MM.1S (cell line): Measurements from ENCODE around the gene CST8.

ENCODE experiments used
- DNase-seq: peaks from one replicate; pipeline ENCODE4 v3.0.0-alpha.2; 2015
- H2AFZ ChIP-seq: fragments of 300-600 bp; sonication (generic); 2 replicates; pipeline ENCODE4 v1.6.0; 2016; ENCODE audit warnings: antibody characterized with exemption, low read length
- H3F3A ChIP-seq: fragments of 300-600 bp; sonication (generic); 2 replicates; pipeline ENCODE4 v1.6.1; 2016; ENCODE audit warnings: mild to moderate bottlenecking, antibody characterized with exemption, low read length, moderate library complexity, mixed read lengths; ENCODE audit not compliant: insufficient read depth
- H3K27ac ChIP-seq: fragments of 300-600 bp; sonication (generic); 2 replicates; pipeline ENCODE4 v1.5.1; 2016; ENCODE audit warnings: mild to moderate bottlenecking, low read length
- H3K27me3 ChIP-seq: fragments of 300-600 bp; sonication (generic); replicated peaks from 2 replicates; pipeline ENCODE4 v1.6.0; 2016; ENCODE audit warnings: low read length; ENCODE audit not compliant: insufficient read depth
- H3K36me3 ChIP-seq: fragments of 300-600 bp; sonication (generic); replicated peaks from 2 replicates; pipeline ENCODE4 v1.6.1; 2016; ENCODE audit warnings: mild to moderate bottlenecking, low read length, mixed read lengths; ENCODE audit not compliant: insufficient read depth
- H3K4me1 ChIP-seq: fragments of 300-600 bp; sonication (generic); 2 replicates; pipeline ENCODE4 v1.6.1; 2016; ENCODE audit warnings: low read length, mixed read lengths
- H3K4me2 ChIP-seq: fragments of 300-600 bp; sonication (generic); 2 replicates; pipeline ENCODE4 v1.6.0; 2016; ENCODE audit warnings: low read depth, low read length
- H3K4me3 ChIP-seq: fragments of 300-600 bp; sonication (generic); 2 replicates; pipeline ENCODE4 v1.5.1; 2016; ENCODE audit warnings: low read length, mixed read lengths
- H3K79me2 ChIP-seq: fragments of 300-600 bp; sonication (generic); 2 replicates; pipeline ENCODE4 v1.6.1; 2016; ENCODE audit warnings: mixed run types, low read length, mixed read lengths
- H3K9ac ChIP-seq: fragments of 300-600 bp; sonication (generic); 2 replicates; pipeline ENCODE4 v1.6.1; 2016; ENCODE audit warnings: low read length, mixed read lengths
- H3K9me2 ChIP-seq: fragments of 300-600 bp; sonication (generic); replicated peaks from 2 replicates; pipeline ENCODE4 v1.6.1; 2016; ENCODE audit warnings: mild to moderate bottlenecking, low read length, mixed read lengths; ENCODE audit not compliant: insufficient read depth
- H3K9me3 ChIP-seq: fragments of 300-600 bp; sonication (generic); replicated peaks from 2 replicates; pipeline ENCODE4 v1.6.1; 2016; ENCODE audit warnings: mild to moderate bottlenecking, low read length, mixed read lengths; ENCODE audit not compliant: insufficient read depth
- H4K20me1 ChIP-seq: fragments of 300-600 bp; sonication (generic); 2 replicates; pipeline ENCODE4 v1.6.1; 2016; ENCODE audit warnings: mild to moderate bottlenecking, low read length, moderate library complexity, mixed read lengths; ENCODE audit not compliant: insufficient read depth
- EZH2 ChIP-seq: fragments of 300-600 bp; sonication (generic); optimal IDR thresholded peaks from 2 replicates; pipeline ENCODE3; 2017; ENCODE audit warnings: low read depth, mild to moderate bottlenecking, antibody characterized with exemption, low read length, mixed read lengths
- EZH2phosphoT487 ChIP-seq: fragments of 300-600 bp; sonication (generic); IDR thresholded peaks from 2 replicates; pipeline ENCODE4 v1.6.1; 2018; ENCODE audit warnings: antibody characterized with exemption, low read length
- TF ChIP-seq, protein P1 (sequence below): fragments of 300-600 bp; sonication (generic); IDR thresholded peaks from 2 replicates; pipeline ENCODE4 v1.5.1; 2016; ENCODE audit warnings: antibody characterized with exemption, low read length, mixed read lengths

CST8 gene

DNA sequence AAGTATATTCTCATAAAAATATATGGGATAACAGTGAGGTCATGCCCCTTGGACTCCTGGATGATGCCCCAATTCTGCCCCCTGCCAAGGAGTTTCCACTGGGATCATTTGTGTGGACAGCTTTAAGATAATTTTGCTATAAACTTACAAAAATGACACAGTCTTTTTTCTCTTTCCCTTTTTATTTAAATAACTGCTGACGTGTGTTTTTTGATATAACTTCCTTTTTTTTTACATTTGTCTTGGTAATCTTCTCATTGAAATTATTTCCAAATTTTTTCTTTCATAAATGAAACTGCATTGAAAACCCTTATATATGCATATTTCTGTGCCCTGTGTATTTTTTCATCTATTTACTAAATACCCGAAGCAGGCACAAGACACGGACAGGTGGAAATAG, 46.1 kb downstream of the CST8 start:
- no peaks in the 10 kb centered on the region for H3K4me1 ChIP-seq
- no peaks in the 10 kb centered on the region for H3F3A ChIP-seq
- H3K9me3 ChIP-seq = no peaks in the 10 kb centered on the region
- H3K9me2 ChIP-seq = no peaks in the 10 kb centered on the region
- TF ChIP-seq EZH2phosphoT487 = no peak
- TF ChIP-seq, protein P1, sequence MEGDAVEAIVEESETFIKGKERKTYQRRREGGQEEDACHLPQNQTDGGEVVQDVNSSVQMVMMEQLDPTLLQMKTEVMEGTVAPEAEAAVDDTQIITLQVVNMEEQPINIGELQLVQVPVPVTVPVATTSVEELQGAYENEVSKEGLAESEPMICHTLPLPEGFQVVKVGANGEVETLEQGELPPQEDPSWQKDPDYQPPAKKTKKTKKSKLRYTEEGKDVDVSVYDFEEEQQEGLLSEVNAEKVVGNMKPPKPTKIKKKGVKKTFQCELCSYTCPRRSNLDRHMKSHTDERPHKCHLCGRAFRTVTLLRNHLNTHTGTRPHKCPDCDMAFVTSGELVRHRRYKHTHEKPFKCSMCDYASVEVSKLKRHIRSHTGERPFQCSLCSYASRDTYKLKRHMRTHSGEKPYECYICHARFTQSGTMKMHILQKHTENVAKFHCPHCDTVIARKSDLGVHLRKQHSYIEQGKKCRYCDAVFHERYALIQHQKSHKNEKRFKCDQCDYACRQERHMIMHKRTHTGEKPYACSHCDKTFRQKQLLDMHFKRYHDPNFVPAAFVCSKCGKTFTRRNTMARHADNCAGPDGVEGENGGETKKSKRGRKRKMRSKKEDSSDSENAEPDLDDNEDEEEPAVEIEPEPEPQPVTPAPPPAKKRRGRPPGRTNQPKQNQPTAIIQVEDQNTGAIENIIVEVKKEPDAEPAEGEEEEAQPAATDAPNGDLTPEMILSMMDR = no peak
- no peak for TF ChIP-seq EZH2
- no peak for DNase-seq
- no peaks in the 10 kb centered on the region for H3K79me2 ChIP-seq
- H3K4me2 ChIP-seq = no peak overlapping the region
- no peaks in the 10 kb centered on the region for H3K36me3 ChIP-seq
- H4K20me1 ChIP-seq = no peaks in the 10 kb centered on the region
- no peaks in the 10 kb centered on the region for H3K27me3 ChIP-seq
- H3K9ac ChIP-seq = no peak overlapping the region
- no peak overlapping the region for H3K4me3 ChIP-seq
- H3K27ac ChIP-seq = no peak overlapping the region
- no peak overlapping the region for H2AFZ ChIP-seq

DNA sequence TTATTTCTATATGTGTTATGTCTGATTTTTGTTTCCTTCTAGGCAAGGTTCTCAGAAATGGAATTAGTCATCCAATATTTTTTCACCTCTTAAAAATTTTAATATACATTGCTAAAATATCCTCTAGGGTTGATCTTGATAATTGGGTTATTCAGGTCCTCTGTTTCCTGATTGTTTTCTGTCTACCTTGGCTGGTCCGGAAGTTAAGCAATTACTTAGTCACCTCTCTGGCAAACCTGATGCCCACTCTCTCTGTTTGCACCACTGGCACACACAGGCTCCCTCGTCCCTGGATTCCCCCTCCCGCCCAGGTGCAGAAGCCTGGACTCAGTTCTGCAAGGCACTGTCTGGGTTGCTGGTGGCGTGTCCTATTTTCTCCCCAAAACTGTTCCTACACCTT, 49.7 kb downstream of the CST8 start:
- H3K4me3 ChIP-seq = no peak overlapping the region
- DNase-seq = no peak
- H3K9ac ChIP-seq = no peak overlapping the region
- H3K9me3 ChIP-seq = no peaks in the 10 kb centered on the region
- H3K4me1 ChIP-seq = no peaks in the 10 kb centered on the region
- H4K20me1 ChIP-seq = no peaks in the 10 kb centered on the region
- H3F3A ChIP-seq = no peaks in the 10 kb centered on the region
- no peak overlapping the region for H3K4me2 ChIP-seq
- H3K27me3 ChIP-seq = no peaks in the 10 kb centered on the region
- no peak overlapping the region for H3K27ac ChIP-seq
- no peak overlapping the region for H2AFZ ChIP-seq
- no peaks in the 10 kb centered on the region for H3K9me2 ChIP-seq
- H3K79me2 ChIP-seq = no peaks in the 10 kb centered on the region
- TF ChIP-seq, protein P1 = no peak
- no peak for TF ChIP-seq EZH2
- no peak for TF ChIP-seq EZH2phosphoT487
- no peaks in the 10 kb centered on the region for H3K36me3 ChIP-seq

DNA sequence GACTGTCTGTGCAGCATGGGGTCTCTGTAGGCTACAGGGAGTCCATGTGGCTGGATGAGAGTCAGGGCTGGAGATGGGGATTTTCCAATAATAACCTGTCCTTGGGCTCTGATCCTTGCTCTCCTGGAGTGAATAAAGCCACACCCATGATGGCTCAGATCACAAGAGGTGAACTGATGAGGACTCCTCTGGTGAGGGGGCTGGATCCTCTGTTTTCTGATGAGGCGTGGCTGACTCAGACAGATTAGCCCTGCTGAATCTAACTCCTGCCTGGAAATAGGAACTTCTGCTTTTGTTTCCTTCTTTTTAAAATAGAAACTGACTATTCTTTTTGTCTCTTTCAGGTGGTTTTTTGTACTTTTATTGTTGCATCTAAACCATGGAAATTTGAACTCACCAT, 50.4 kb downstream of the CST8 start:
- Histone ChIP-seq H3K27me3 (no peaks in the 10 kb centered on the region), H3K79me2 (no peaks in the 10 kb centered on the region), H3K27ac (no peak overlapping the region), H4K20me1 (no peaks in the 10 kb centered on the region), H3K4me1 (no peaks in the 10 kb centered on the region), H3K9ac (no peak overlapping the region), H3K36me3 (no peaks in the 10 kb centered on the region), H3K4me2 (no peak overlapping the region), H2AFZ (no peak overlapping the region), H3K4me3 (no peak overlapping the region), H3F3A (no peaks in the 10 kb centered on the region), H3K9me3 (no peaks in the 10 kb centered on the region), H3K9me2 (no peaks in the 10 kb centered on the region)
- no peak for TF ChIP-seq EZH2
- TF ChIP-seq, protein P1 = no peak
- TF ChIP-seq EZH2phosphoT487 = no peak
- DNase-seq = no peak

DNA sequence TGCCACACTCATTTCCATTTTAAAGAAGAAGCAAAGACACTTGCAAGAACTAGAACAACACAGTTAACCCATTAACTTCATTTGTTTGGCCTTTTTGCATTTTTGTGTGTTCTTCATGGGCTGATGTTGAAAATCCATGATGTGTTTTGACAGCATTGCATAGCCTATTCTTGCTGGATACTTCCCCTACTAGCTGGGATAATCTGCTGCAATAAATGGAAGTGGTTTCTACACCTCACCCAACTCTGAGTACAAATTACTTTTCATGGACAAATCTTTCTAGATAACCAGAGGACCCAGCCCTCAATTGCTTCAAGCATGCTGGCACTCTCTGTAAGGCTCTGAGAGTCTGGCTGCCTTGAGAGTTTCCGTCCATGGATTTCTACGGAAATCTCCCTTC, 50.9 kb downstream of the CST8 start:
- Histone ChIP-seq H3K4me1 (no peaks in the 10 kb centered on the region), H3K4me3 (no peak overlapping the region), H3K9me3 (no peaks in the 10 kb centered on the region), H3K9ac (no peak overlapping the region), H2AFZ (no peak overlapping the region), H4K20me1 (no peaks in the 10 kb centered on the region), H3F3A (no peaks in the 10 kb centered on the region), H3K79me2 (no peaks in the 10 kb centered on the region), H3K27ac (no peak overlapping the region), H3K27me3 (no peaks in the 10 kb centered on the region), H3K36me3 (no peaks in the 10 kb centered on the region), H3K4me2 (no peak overlapping the region), H3K9me2 (no peaks in the 10 kb centered on the region)
- TF ChIP-seq, protein P1 = no peak
- no peak for TF ChIP-seq EZH2phosphoT487
- no peak for TF ChIP-seq EZH2
- DNase-seq = no peak
